ENCODE measurements around the gene SLC2A6. TPM values are rescaled to one million over a fixed set of nuclear protein-coding genes. Genes with fewer than 3 reads are reported as not detected.

The SLC2A6 gene
- total and polyA plus RNA-seq, 2 experiments from 2014 or later = 7.3 to 10.6 TPM

DNA sequence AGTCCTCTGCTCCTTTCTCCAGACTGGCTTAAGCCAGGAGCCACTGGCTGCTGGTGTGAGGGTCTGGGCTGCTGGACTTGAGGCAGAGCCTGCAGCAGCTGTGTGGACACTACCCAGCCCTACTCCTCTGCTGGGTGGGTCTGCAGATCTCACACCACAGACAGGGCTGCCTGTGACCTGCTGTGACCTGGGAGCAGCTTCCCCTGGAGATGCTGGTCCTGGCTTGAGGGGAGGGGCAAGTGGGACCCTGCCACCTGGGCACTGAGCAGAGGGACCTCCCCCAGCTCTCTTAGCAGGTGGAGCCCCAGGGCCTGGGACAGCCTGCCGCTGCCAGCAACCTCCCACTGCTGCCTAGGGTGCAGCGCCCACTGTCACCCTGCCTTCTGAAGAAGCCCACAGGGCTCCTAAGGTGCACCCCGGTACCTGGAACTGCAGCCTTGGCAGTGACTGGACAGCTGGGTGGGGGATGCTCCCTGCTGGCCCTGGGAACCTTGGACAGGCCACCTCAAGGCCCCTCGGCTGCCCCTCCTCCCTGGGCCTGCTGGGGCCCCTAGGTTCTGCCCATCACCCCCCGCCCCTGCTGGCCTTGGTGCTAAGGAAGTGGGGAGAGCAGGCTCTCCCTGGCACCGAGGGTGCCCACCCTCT, 10.0 kb downstream of the SLC2A6 start:
- Histone ChIP-seq H3K4me1 (ENCODE audit: insufficient read depth) (no peaks in the 10 kb centered on the region), H3K79me2 (no peaks in the 10 kb centered on the region), H4K20me1 (ENCODE audit: insufficient read depth, poor library complexity, severe bottlenecking) (no peaks in the 10 kb centered on the region), H3K36me3 (replicated peaks; ENCODE audit: insufficient read depth, low read depth) (no peaks in the 10 kb centered on the region), H3K4me3 (no peak overlapping the region), H3K4me2 (no peak overlapping the region), H3K9me3 (ENCODE audit: low read depth) (no peaks in the 10 kb centered on the region), H3K27me3 (no peaks in the 10 kb centered on the region), H3K27ac (no peak overlapping the region), H2AFZ (no peak overlapping the region), H3K9me2 (replicated peaks; ENCODE audit: insufficient read depth) (no peaks in the 10 kb centered on the region)
- WGBS (ENCODE audit: low lambda C conversion rate, missing lambda C conversion rate) = 100% methylated on average over 6 of the region's 6 CpGs
- TF ChIP-seq EZH2 (IDR thresholded peaks at IDR 0.05; ENCODE audit: borderline replicate concordance) = no peak
- TF ChIP-seq EZH2phosphoT487 (IDR thresholded peaks at IDR 0.05; ENCODE audit: low read depth, severe bottlenecking, unreplicated experiment) = no peak
- TF ChIP-seq CTCF (IDR thresholded peaks at IDR 0.05; ENCODE audit: poor library complexity) = no peak
- no peak for DNase-seq (ENCODE audit: low spot score)

DNA sequence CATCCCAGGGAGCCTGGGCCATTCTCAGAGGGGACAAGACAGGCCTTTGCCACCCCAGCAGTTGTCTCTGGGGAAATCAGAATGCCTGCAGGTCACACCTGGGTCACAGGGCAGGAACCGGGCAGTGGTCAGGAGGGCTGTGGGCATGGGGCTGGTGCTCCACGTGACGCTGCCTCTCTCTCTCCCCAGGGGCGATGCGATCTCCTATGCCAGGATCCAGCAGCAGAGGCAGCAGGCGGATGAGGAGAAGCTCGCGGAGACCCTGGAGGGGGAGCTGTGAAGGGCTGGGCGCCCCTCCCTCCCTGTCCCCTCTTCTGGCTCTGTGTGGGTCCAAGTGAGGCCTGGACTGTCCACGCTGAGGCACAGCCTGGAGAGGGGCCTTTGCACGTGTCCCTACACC, 10.5 kb downstream of the SLC2A6 start:
- no peak overlapping the region for H3K27ac ChIP-seq
- H3K4me1 ChIP-seq (ENCODE audit: insufficient read depth) = no peaks in the 10 kb centered on the region
- no peaks in the 10 kb centered on the region for H4K20me1 ChIP-seq (ENCODE audit: insufficient read depth, poor library complexity, severe bottlenecking)

GRCh38 chr9:133467101-133467500, 11.8 kb downstream of the SLC2A6 start:
- H3K4me2 ChIP-seq = no peak overlapping the region
- H2AFZ ChIP-seq = no peak overlapping the region
- DNase-seq (ENCODE audit: low spot score) = no peak
- no peaks in the 10 kb centered on the region for H3K9me2 ChIP-seq (replicated peaks; ENCODE audit: insufficient read depth)
- H3K27ac ChIP-seq = no peak overlapping the region
- H3K4me3 ChIP-seq = no peak overlapping the region
- H3K9me3 ChIP-seq (ENCODE audit: low read depth) = no peaks in the 10 kb centered on the region
- H3K36me3 ChIP-seq (replicated peaks; ENCODE audit: insufficient read depth, low read depth) = no peaks in the 10 kb centered on the region
- H3K4me1 ChIP-seq (ENCODE audit: insufficient read depth) = no peaks in the 10 kb centered on the region
- H4K20me1 ChIP-seq (ENCODE audit: insufficient read depth, poor library complexity, severe bottlenecking) = peaks cover 11% of the 10 kb centered on the region
- 86% methylated on average over 10 of the region's 10 CpGs for WGBS (ENCODE audit: low lambda C conversion rate, missing lambda C conversion rate)
- H3K79me2 ChIP-seq = peaks cover 16% of the 10 kb centered on the region
- TF ChIP-seq CTCF (IDR thresholded peaks at IDR 0.05; ENCODE audit: poor library complexity) (no peak), EZH2 (IDR thresholded peaks at IDR 0.05; ENCODE audit: borderline replicate concordance) (no peak), EZH2phosphoT487 (IDR thresholded peaks at IDR 0.05; ENCODE audit: low read depth, severe bottlenecking, unreplicated experiment) (no peak)
- H3K27me3 ChIP-seq = no peaks in the 10 kb centered on the region

More for the DNA sequence above, 10.5 kb downstream of the SLC2A6 start:
- Histone ChIP-seq H3K27me3 (no peaks in the 10 kb centered on the region), H3K4me3 (no peak overlapping the region), H3K9me2 (replicated peaks; ENCODE audit: insufficient read depth) (no peaks in the 10 kb centered on the region), H3K79me2 (peaks cover 4% of the 10 kb centered on the region), H3K9me3 (ENCODE audit: low read depth) (no peaks in the 10 kb centered on the region), H3K36me3 (replicated peaks; ENCODE audit: insufficient read depth, low read depth) (no peaks in the 10 kb centered on the region), H3K4me2 (no peak overlapping the region), H2AFZ (no peak overlapping the region)
- DNase-seq (ENCODE audit: low spot score) = no peak
- 91% methylated on average over 9 of the region's 11 CpGs for WGBS (ENCODE audit: low lambda C conversion rate, missing lambda C conversion rate)
- TF ChIP-seq CTCF (IDR thresholded peaks at IDR 0.05; ENCODE audit: poor library complexity) (no peak), EZH2phosphoT487 (IDR thresholded peaks at IDR 0.05; ENCODE audit: low read depth, severe bottlenecking, unreplicated experiment) (no peak), EZH2 (IDR thresholded peaks at IDR 0.05; ENCODE audit: borderline replicate concordance) (no peak)
